Suprapubic skin (tissue), 4 donors: Measurements from ENCODE around the gene MYBL2.

Source experiments
- CTCF ChIP-seq, 2 donors: fragments of 200-600 bp in 1 of 2; fragments of 450-650 bp in 1 of 2; sonication (generic) in 1 of 2; IDR thresholded peaks; one replicate each; pipeline ENCODE4 v1.5.1; 2016 to 2019; ENCODE audit warnings: antibody characterized with exemption in 2 of 2, mild to moderate bottlenecking in 1 of 2, moderate library complexity in 1 of 2
- EP300 ChIP-seq: sonication (generic); formaldehyde crosslinking; IDR thresholded peaks from one replicate; pipeline ENCODE4 v1.6.1; 2017; ENCODE audit warnings: antibody characterized with exemption
- POLR2A ChIP-seq, 2 donors: fragments of 450-650 bp; IDR thresholded peaks; one replicate each; pipeline ENCODE4 v1.6.1; 2017; ENCODE audit warnings: antibody characterized with exemption in 2 of 2, mild to moderate bottlenecking in 2 of 2, moderate library complexity in 2 of 2
- POLR2AphosphoS5 ChIP-seq, 3 donors: sonication (generic); formaldehyde crosslinking; IDR thresholded peaks; one replicate each; pipeline ENCODE4 v1.6.1; 2017; ENCODE audit warnings: antibody characterized with exemption in 3 of 3

DNA sequence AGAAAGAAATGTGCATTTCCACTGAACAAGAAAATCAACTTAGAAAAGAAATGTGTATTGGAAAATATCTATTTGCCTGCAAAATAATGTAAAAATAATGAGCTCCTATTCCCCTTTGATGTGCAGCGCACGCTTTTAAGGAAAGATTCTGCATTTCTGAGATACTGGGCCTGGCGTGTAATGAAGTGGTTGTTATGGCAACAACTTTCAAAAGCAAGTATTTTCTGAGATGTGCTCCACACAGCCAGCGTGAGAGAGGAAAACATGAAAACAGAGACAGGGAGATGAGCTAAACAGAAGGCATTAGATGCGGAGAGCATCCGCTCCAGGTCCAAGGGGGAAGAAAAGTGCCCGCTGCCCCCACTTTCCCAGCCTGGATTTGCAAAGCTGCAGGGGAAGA lies 99.0 kb downstream of the MYBL2 start:
- TF ChIP-seq POLR2A (IDR thresholded peaks at IDR 0.05) (no peak), EP300 (no peak), CTCF (IDR thresholded peaks at IDR 0.05) (no peak), POLR2AphosphoS5 (IDR thresholded peaks at IDR 0.05) (no peak)
